Mesenchymal stem cell (in vitro differentiated cells and primary cell): Measurements from ENCODE around the gene CARD19.

Experiments used
- DNase-seq: peaks from one replicate; pipeline ENCODE4 v3.0.0-alpha.2; 2013
- H2AFZ ChIP-seq: one replicate; pipeline ENCODE4 v1.6.1; 2013; ENCODE audit warnings: low read depth, mild to moderate bottlenecking, control low read depth, inconsistent platforms, low read length, moderate library complexity
- H2AK5ac ChIP-seq: 2 replicates; pipeline ENCODE4 v1.6.1; 2013; ENCODE audit warnings: low read length, moderate library complexity, mild to moderate bottlenecking, inconsistent platforms; ENCODE audit not compliant: severe bottlenecking
- H2BK120ac ChIP-seq: one replicate; pipeline ENCODE4 v1.6.1; 2013; ENCODE audit warnings: low read depth, mild to moderate bottlenecking, inconsistent platforms, low read length, moderate library complexity
- H2BK12ac ChIP-seq, 2 experiments: one replicate each; pipeline ENCODE4 v1.6.1; 2013; ENCODE audit warnings: inconsistent platforms in 2 of 2, low read length in 2 of 2, mild to moderate bottlenecking in 2 of 2, moderate library complexity in 2 of 2, control low read depth in 1 of 2
- H2BK15ac ChIP-seq: one replicate; pipeline ENCODE4 v1.6.1; 2013; ENCODE audit warnings: mild to moderate bottlenecking, low read depth, inconsistent platforms; ENCODE audit not compliant: poor library complexity, severe bottlenecking
- H2BK5ac ChIP-seq: 2 replicates; pipeline ENCODE4 v1.6.1; 2013; ENCODE audit warnings: low read depth, mild to moderate bottlenecking, low read length, control low read depth, inconsistent platforms; ENCODE audit not compliant: poor library complexity, severe bottlenecking
- H3K14ac ChIP-seq, 2 experiments: one replicate each; pipeline ENCODE4 v1.6.1; 2013; ENCODE audit warnings: inconsistent platforms in 2 of 2, low read length in 2 of 2, control low read depth in 1 of 2, mild to moderate bottlenecking in 1 of 2, moderate library complexity in 1 of 2
- H3K18ac ChIP-seq, 2 experiments: one replicate each; pipeline ENCODE4 v1.6.1; 2013; ENCODE audit warnings: inconsistent platforms in 2 of 2, low read length in 2 of 2, control low read depth in 1 of 2, low read depth in 1 of 2, mild to moderate bottlenecking in 1 of 2
- H3K23ac ChIP-seq, 2 experiments: one replicate each; pipeline ENCODE4 v1.6.1; 2013; ENCODE audit warnings: inconsistent platforms in 2 of 2, low read length in 2 of 2, mild to moderate bottlenecking in 2 of 2, moderate library complexity in 2 of 2, control low read depth in 1 of 2
- H3K27ac ChIP-seq: 2 replicates; pipeline ENCODE4 v1.5.1; 2013; ENCODE audit warnings: mild to moderate bottlenecking, moderate library complexity, low read length, control low read depth, inconsistent platforms; ENCODE audit not compliant: poor library complexity, severe bottlenecking
- H3K27me3 ChIP-seq, 2 experiments: 2 replicates each; pipeline versions ENCODE4 v1.6.1 to v1.7.0; 2013; ENCODE audit warnings: low read length in 2 of 2, mild to moderate bottlenecking in 2 of 2, moderate library complexity in 2 of 2, control low read depth in 1 of 2, inconsistent platforms in 1 of 2; ENCODE audit not compliant: control insufficient read depth in 1 of 2, insufficient read depth in 1 of 2
- H3K36me3 ChIP-seq, 2 experiments: 2 replicates each; pipeline versions ENCODE4 v1.6.1 to v1.7.0; 2013; ENCODE audit warnings: low read length in 2 of 2, control low read depth in 1 of 2, inconsistent platforms in 1 of 2, low read depth in 1 of 2, mild to moderate bottlenecking in 1 of 2; ENCODE audit not compliant: insufficient read depth in 2 of 2, control insufficient read depth in 1 of 2
- H3K4ac ChIP-seq, 2 experiments: one replicate each; pipeline ENCODE4 v1.6.1; 2013; ENCODE audit warnings: inconsistent platforms in 2 of 2, low read length in 2 of 2, mild to moderate bottlenecking in 2 of 2, moderate library complexity in 2 of 2, control low read depth in 1 of 2, low read depth in 1 of 2
- H3K4me1 ChIP-seq: 2 replicates; pipeline ENCODE4 v1.6.1; 2013; ENCODE audit warnings: low read depth, low read length, control low read depth; ENCODE audit not compliant: control insufficient read depth, insufficient read depth
- H3K4me2 ChIP-seq: 2 replicates; pipeline ENCODE4 v1.6.1; 2013; ENCODE audit warnings: low read length, mild to moderate bottlenecking, inconsistent platforms; ENCODE audit not compliant: poor library complexity, severe bottlenecking
- H3K4me3 ChIP-seq, 2 experiments: 2 replicates each; pipeline versions ENCODE4 v1.5.1 to v1.7.0; 2013; ENCODE audit warnings: low read length in 2 of 2, mild to moderate bottlenecking in 2 of 2, control low read depth in 1 of 2, low read depth in 1 of 2; ENCODE audit not compliant: insufficient read depth in 1 of 2
- H3K79me1 ChIP-seq: replicated peaks from 2 replicates; pipeline ENCODE4 v1.6.1; 2013; ENCODE audit warnings: mild to moderate bottlenecking, control low read depth, low read length, inconsistent platforms; ENCODE audit not compliant: poor library complexity, severe bottlenecking
- H3K9ac ChIP-seq: 2 replicates; pipeline ENCODE4 v1.7.0; 2013; ENCODE audit warnings: mild to moderate bottlenecking, low read length, moderate library complexity
- H3K9me3 ChIP-seq: 2 replicates; pipeline ENCODE4 v1.7.0; 2013; ENCODE audit warnings: mild to moderate bottlenecking, low read length; ENCODE audit not compliant: control insufficient read depth
- H4K8ac ChIP-seq: one replicate; pipeline ENCODE4 v1.6.1; 2013; ENCODE audit warnings: inconsistent platforms, mild to moderate bottlenecking, low read length, moderate library complexity
- H4K91ac ChIP-seq: one replicate; pipeline ENCODE4 v1.6.1; 2013; ENCODE audit warnings: mild to moderate bottlenecking, low read length, inconsistent platforms
- WGBS: methylation state at CpG from one replicate; pipeline ENCODE4 v1.1.7; 2013; ENCODE audit warnings: mixed read lengths; 5-methylcytosine and 5-hydroxymethylcytosine counted together

The CARD19 gene

DNA sequence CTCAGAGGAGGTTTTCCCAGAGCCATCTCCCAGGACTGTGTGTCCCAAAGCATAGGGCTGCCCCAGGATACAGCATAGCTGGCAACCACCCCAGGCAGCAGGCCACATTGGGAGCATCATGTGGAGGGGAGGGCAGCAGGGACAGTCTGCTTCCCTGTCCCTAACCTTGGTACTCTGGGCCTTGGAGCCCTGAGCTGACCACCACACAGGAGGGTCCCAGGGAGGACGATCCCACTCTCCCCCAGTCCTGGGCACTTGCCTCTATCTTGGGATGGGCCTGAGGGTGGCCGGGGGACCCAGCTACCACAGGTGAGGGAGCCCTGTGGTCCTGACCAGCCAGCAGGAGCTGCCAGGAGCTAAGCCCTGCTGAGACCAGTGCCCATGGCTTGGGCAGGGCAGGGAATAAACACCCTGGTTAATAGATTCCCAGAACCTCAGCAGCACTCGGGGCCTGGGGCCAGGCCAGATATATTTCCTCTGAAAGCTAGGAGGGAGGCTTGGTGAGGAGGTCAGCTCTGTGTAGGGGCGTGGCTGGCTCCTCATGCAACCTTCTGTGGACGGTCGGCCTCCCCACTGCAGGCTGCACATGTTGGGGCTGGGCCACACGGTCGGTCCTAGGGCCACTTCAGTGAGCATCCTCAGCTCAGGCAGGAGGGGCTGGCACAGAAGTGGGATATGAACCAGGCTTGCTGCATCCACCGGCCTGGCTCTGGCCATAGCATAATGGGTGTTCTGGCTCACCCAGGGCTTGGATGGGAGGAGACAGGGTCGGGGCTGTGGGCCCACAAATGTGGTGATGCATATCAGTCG is 33.9 kb downstream of the CARD19 start:
- Histone ChIP-seq H3K18ac (no peak overlapping the region), H2AFZ (no peak overlapping the region), H4K8ac (no peak overlapping the region), H3K4me2 (no peak overlapping the region), H3K23ac (no peak overlapping the region), H2AK5ac (no peak overlapping the region), H3K27ac (no peak overlapping the region), H3K27me3 (no peaks in the 10 kb centered on the region), H3K9me3 (no peaks in the 10 kb centered on the region), H3K9ac (no peak overlapping the region), H3K4ac (peak overlapping the region in 1 of 2 experiments; percentile 16), H3K4me1 (peaks cover 75% of the 10 kb centered on the region), H2BK5ac (no peak overlapping the region), H2BK15ac (peak overlapping the region; percentile 35), H4K91ac (no peak overlapping the region), H2BK12ac (peak overlapping the region in 1 of 2 experiments; percentile 42), H3K79me1 (peaks cover 35% of the 10 kb centered on the region), H2BK120ac (no peak overlapping the region), H3K36me3 (peaks cover 6 to 17% of the 10 kb centered on the region in 2 experiments), H3K14ac (peak overlapping the region in 1 of 2 experiments; percentile 64), H3K4me3 (no peak overlapping the region)
- WGBS: 91% methylated on average over 9 of the region's 11 CpGs
- DNase-seq: no peak

DNA sequence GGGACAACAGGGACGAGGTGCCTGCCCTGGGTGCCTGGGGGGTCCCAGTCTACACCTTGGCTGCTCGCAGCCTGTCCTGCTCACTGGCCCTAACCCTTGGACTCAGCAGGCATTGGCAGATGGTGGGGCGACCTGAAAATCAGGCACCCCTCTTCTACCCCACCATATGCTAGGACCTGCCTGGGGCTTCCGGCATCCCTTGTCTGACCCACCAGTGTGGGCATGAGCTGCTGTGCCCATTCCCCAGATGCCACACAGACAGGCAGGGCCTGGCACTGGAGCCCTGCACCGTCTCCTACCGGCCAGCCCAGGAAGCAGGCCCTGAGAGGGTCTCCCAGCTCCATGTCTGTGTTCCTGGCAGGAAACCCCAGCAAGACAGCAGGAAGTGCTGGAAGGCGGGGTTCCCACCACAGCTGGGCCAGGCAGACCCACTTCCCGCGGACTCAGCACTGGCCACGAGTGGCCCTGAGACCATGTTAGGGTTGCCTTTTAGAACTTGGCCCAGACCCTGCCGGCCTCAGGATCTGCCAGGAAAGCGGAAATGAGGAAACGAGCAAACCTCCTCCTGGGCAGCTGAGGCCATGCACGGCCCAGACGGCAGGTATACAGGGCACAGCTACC is 35.0 kb downstream of the CARD19 start:
- peak overlapping the region; percentile 23 for H3K9ac ChIP-seq
- H3K23ac ChIP-seq: no peak overlapping the region
- H2BK12ac ChIP-seq: peak overlapping the region; percentile 3 to 18
- H3K4me2 ChIP-seq: no peak overlapping the region
- peaks cover 0 to 10% of the 10 kb centered on the region in 2 experiments for H3K36me3 ChIP-seq
- H3K18ac ChIP-seq: peak overlapping the region in 1 of 2 experiments; percentile 9
- H2AK5ac ChIP-seq: no peak overlapping the region
- H3K9me3 ChIP-seq: no peaks in the 10 kb centered on the region
- H3K27me3 ChIP-seq: no peaks in the 10 kb centered on the region
- DNase-seq: peak; percentile 31
- peaks cover 29% of the 10 kb centered on the region for H3K79me1 ChIP-seq
- peak overlapping the region; percentile 37 for H4K91ac ChIP-seq
- H3K4ac ChIP-seq: no peak overlapping the region
- no peak overlapping the region for H2AFZ ChIP-seq
- H2BK15ac ChIP-seq: no peak overlapping the region
- peak overlapping the region; percentile 37 for H4K8ac ChIP-seq
- H3K27ac ChIP-seq: no peak overlapping the region
- no peak overlapping the region for H2BK120ac ChIP-seq
- no peak overlapping the region for H2BK5ac ChIP-seq
- peaks cover 78% of the 10 kb centered on the region for H3K4me1 ChIP-seq
- peak overlapping the region in 1 of 2 experiments; percentile 47 for H3K14ac ChIP-seq
- H3K4me3 ChIP-seq: no peak overlapping the region
- 82% methylated on average over 15 of the region's 15 CpGs for WGBS

DNA sequence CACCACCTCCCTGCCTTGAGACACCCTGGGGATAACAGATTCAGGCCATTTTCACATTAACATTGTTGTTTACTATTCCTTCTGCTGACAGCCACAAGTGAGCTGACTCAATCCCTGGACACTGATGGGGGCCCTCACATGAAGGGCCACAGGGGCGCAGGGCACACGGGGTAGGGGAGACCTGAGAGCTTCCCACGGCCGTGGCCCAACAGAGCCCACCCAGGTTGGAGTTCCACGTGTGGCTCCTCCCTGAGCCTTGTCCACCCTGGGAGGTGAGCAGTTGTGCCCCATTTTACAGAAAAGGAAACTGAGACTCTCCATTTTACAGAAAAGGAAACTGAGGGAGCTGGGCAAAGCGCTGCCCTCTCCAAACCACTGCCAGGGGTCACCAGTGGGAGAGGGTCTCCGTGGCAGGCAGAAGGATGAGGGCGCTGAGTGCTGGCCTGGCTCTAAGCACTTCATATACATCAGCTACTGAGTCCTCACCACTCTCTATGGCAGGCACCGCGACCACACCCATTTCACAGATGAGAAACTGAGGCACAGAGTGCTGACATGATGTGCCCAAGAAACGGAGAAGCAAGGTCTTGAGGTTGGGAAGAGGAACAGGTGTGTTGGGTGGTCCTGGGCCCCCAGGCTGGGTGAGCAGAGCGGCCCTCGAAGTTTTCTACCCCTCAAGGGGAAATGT is 35.7 kb downstream of the CARD19 start:
- peak overlapping the region; percentile 13 to 40 for H3K18ac ChIP-seq
- WGBS: 96% methylated on average over 13 of the region's 13 CpGs
- no peaks in the 10 kb centered on the region for H3K27me3 ChIP-seq
- no peak overlapping the region for H2AFZ ChIP-seq
- no peak overlapping the region for H3K4me3 ChIP-seq
- no peak overlapping the region for H3K23ac ChIP-seq
- H4K8ac ChIP-seq: peak overlapping the region; percentile 31
- DNase-seq: no peak
- H2BK120ac ChIP-seq: no peak overlapping the region
- no peak overlapping the region for H3K27ac ChIP-seq
- H3K79me1 ChIP-seq: peaks cover 23% of the 10 kb centered on the region
- H3K4ac ChIP-seq: peak overlapping the region in 1 of 2 experiments; percentile 52
- no peak overlapping the region for H2BK15ac ChIP-seq
- no peak overlapping the region for H2BK5ac ChIP-seq
- H2BK12ac ChIP-seq: peak overlapping the region; percentile 3 to 50
- peak overlapping the region in 1 of 2 experiments; percentile 30 for H3K14ac ChIP-seq
- H3K4me2 ChIP-seq: no peak overlapping the region
- peaks cover 72% of the 10 kb centered on the region for H3K4me1 ChIP-seq
- H2AK5ac ChIP-seq: peak overlapping the region; percentile 24
- H3K9me3 ChIP-seq: no peaks in the 10 kb centered on the region
- H3K36me3 ChIP-seq: peaks cover 0 to 4% of the 10 kb centered on the region in 2 experiments
- peak overlapping the region; percentile 93 for H3K9ac ChIP-seq
- H4K91ac ChIP-seq: no peak overlapping the region
